ENCODE measurements around the gene MICAL2.

Gene MICAL2

GRCh38 chr11:12174477-12175143 lies 64.2 kb downstream of the MICAL2 start:
- no peak overlapping the region for H3K27ac Mint-ChIP-seq
- no peak overlapping the region for H3K4me3 Mint-ChIP-seq
- no peaks in the 10 kb centered on the region for H3K9me3 Mint-ChIP-seq
- H3K36me3 Mint-ChIP-seq: no peaks in the 10 kb centered on the region
- no peak for ATAC-seq (ENCODE audit: low read depth)
- H3K27me3 Mint-ChIP-seq: peaks cover 6% of the 10 kb centered on the region
- H3K4me1 Mint-ChIP-seq: no peaks in the 10 kb centered on the region
- DNase-seq (ENCODE audit: low spot score in 2 of 2): no peak

- no peaks in the 10 kb centered on the region for H3K4me1 Mint-ChIP-seq
- DNase-seq (ENCODE audit: low spot score in 2 of 2) (no peak), ATAC-seq (ENCODE audit: low read depth) (no peak)
- no peak overlapping the region for H3K4me3 Mint-ChIP-seq
- no peak overlapping the region for H3K27ac Mint-ChIP-seq
- no peaks in the 10 kb centered on the region for H3K9me3 Mint-ChIP-seq
- H3K36me3 Mint-ChIP-seq: no peaks in the 10 kb centered on the region
- peaks cover 6% of the 10 kb centered on the region for H3K27me3 Mint-ChIP-seq
These were observed 65.4 kb downstream of the MICAL2 start for GRCh38 chr11:12175694-12176241.

- no peak for ATAC-seq (ENCODE audit: low read depth)
- Mint-ChIP-seq H3K4me3 (no peak overlapping the region), H3K9me3 (no peaks in the 10 kb centered on the region), H3K27me3 (peaks cover 6% of the 10 kb centered on the region), H3K4me1 (no peaks in the 10 kb centered on the region), H3K36me3 (no peaks in the 10 kb centered on the region), H3K27ac (no peak overlapping the region)
- DNase-seq (ENCODE audit: low spot score in 2 of 2): no peak
These were observed 66.0 kb downstream of the MICAL2 start for GRCh38 chr11:12176410-12176809.

- H3K4me1 Mint-ChIP-seq: no peaks in the 10 kb centered on the region
- H3K4me3 Mint-ChIP-seq: no peak overlapping the region
- H3K9me3 Mint-ChIP-seq: no peaks in the 10 kb centered on the region
- H3K27ac Mint-ChIP-seq: no peak overlapping the region
- peaks cover 10% of the 10 kb centered on the region for H3K27me3 Mint-ChIP-seq
- no peaks in the 10 kb centered on the region for H3K36me3 Mint-ChIP-seq
- ATAC-seq (ENCODE audit: low read depth) (no peak), DNase-seq (ENCODE audit: low spot score in 2 of 2) (no peak)
These were observed 67.4 kb downstream of the MICAL2 start for GRCh38 chr11:12177739-12178338.

- no peak overlapping the region for H3K27ac Mint-ChIP-seq
- ATAC-seq (ENCODE audit: low read depth): no peak
These were observed 68.6 kb downstream of the MICAL2 start for GRCh38 chr11:12179019-12179418.

GRCh38 chr11:12179531-12179930 lies 69.1 kb downstream of the MICAL2 start:
- H3K9me3 Mint-ChIP-seq: no peaks in the 10 kb centered on the region
- H3K27me3 Mint-ChIP-seq: peaks cover 10% of the 10 kb centered on the region
- ATAC-seq (ENCODE audit: low read depth) (no peak), DNase-seq (ENCODE audit: low spot score in 2 of 2) (no peak)
- H3K27ac Mint-ChIP-seq: no peak overlapping the region
- no peaks in the 10 kb centered on the region for H3K4me1 Mint-ChIP-seq
- no peak overlapping the region for H3K4me3 Mint-ChIP-seq
- H3K36me3 Mint-ChIP-seq: no peaks in the 10 kb centered on the region

More at GRCh38 chr11:12179019-12179418, 68.6 kb downstream of the MICAL2 start:
- DNase-seq (ENCODE audit: low spot score in 2 of 2): no peak
- Mint-ChIP-seq H3K4me1 (no peaks in the 10 kb centered on the region), H3K36me3 (no peaks in the 10 kb centered on the region), H3K4me3 (no peak overlapping the region), H3K27me3 (peaks cover 10% of the 10 kb centered on the region), H3K9me3 (no peaks in the 10 kb centered on the region)

GRCh38 chr11:12180257-12181205 lies 70.1 kb downstream of the MICAL2 start:
- no peak overlapping the region for H3K27ac Mint-ChIP-seq
- no peaks in the 10 kb centered on the region for H3K9me3 Mint-ChIP-seq
- H3K36me3 Mint-ChIP-seq: no peaks in the 10 kb centered on the region
- H3K27me3 Mint-ChIP-seq: peaks cover 12% of the 10 kb centered on the region
- no peak for DNase-seq (ENCODE audit: low spot score in 2 of 2)
- no peak overlapping the region for H3K4me3 Mint-ChIP-seq
- H3K4me1 Mint-ChIP-seq: no peaks in the 10 kb centered on the region
- ATAC-seq (ENCODE audit: low read depth): no peak

GRCh38 chr11:12182302-12182675 lies 71.9 kb downstream of the MICAL2 start:
- Mint-ChIP-seq H3K4me1 (no peaks in the 10 kb centered on the region), H3K4me3 (no peak overlapping the region), H3K9me3 (no peaks in the 10 kb centered on the region), H3K27ac (no peak overlapping the region), H3K27me3 (peaks cover 13% of the 10 kb centered on the region), H3K36me3 (no peaks in the 10 kb centered on the region)
- DNase-seq (ENCODE audit: low spot score in 2 of 2) (no peak), ATAC-seq (ENCODE audit: low read depth) (no peak)

GRCh38 chr11:12182676-12183541 lies 72.5 kb downstream of the MICAL2 start:
- no peaks in the 10 kb centered on the region for H3K36me3 Mint-ChIP-seq
- no peak overlapping the region for H3K27ac Mint-ChIP-seq
- DNase-seq (ENCODE audit: low spot score in 2 of 2) (no peak), ATAC-seq (ENCODE audit: low read depth) (no peak)
- H3K27me3 Mint-ChIP-seq: peaks cover 13% of the 10 kb centered on the region
- H3K4me3 Mint-ChIP-seq: no peak overlapping the region
- no peaks in the 10 kb centered on the region for H3K4me1 Mint-ChIP-seq
- H3K9me3 Mint-ChIP-seq: no peaks in the 10 kb centered on the region

- Mint-ChIP-seq H3K9me3 (no peaks in the 10 kb centered on the region), H3K4me3 (no peak overlapping the region), H3K27ac (no peak overlapping the region)
These were observed 73.6 kb downstream of the MICAL2 start for GRCh38 chr11:12183827-12184620.

GRCh38 chr11:12184699-12185098 lies 74.3 kb downstream of the MICAL2 start:
- Mint-ChIP-seq H3K27me3 (peaks cover 7% of the 10 kb centered on the region), H3K9me3 (no peaks in the 10 kb centered on the region), H3K27ac (no peak overlapping the region), H3K36me3 (no peaks in the 10 kb centered on the region), H3K4me1 (peaks cover 4% of the 10 kb centered on the region), H3K4me3 (no peak overlapping the region)
- DNase-seq (ENCODE audit: low spot score in 2 of 2): no peak
- ATAC-seq (ENCODE audit: low read depth): no peak

More at GRCh38 chr11:12183827-12184620, 73.6 kb downstream of the MICAL2 start:
- no peaks in the 10 kb centered on the region for H3K36me3 Mint-ChIP-seq
- peaks cover 11% of the 10 kb centered on the region for H3K27me3 Mint-ChIP-seq
- peaks cover 3% of the 10 kb centered on the region for H3K4me1 Mint-ChIP-seq
- DNase-seq (ENCODE audit: low spot score in 2 of 2) (no peak), ATAC-seq (ENCODE audit: low read depth) (no peak)

- DNase-seq (ENCODE audit: low spot score in 2 of 2) (no peak), ATAC-seq (ENCODE audit: low read depth) (no peak)
- Mint-ChIP-seq H3K9me3 (no peaks in the 10 kb centered on the region), H3K27ac (no peak overlapping the region), H3K36me3 (no peaks in the 10 kb centered on the region), H3K4me1 (peaks cover 4% of the 10 kb centered on the region), H3K4me3 (no peak overlapping the region), H3K27me3 (peaks cover 7% of the 10 kb centered on the region)
These were observed 74.8 kb downstream of the MICAL2 start for GRCh38 chr11:12185106-12185690.

Measured in memory B cell (primary cell).